EH (cell line): Measurements from ENCODE around the gene LZTS3.

Source experiments
- DNase-seq: peaks from one replicate; pipeline ENCODE4 v3.0.0-alpha.2; 2015; ENCODE audit warnings: low read depth

LZTS3 gene

DNA sequence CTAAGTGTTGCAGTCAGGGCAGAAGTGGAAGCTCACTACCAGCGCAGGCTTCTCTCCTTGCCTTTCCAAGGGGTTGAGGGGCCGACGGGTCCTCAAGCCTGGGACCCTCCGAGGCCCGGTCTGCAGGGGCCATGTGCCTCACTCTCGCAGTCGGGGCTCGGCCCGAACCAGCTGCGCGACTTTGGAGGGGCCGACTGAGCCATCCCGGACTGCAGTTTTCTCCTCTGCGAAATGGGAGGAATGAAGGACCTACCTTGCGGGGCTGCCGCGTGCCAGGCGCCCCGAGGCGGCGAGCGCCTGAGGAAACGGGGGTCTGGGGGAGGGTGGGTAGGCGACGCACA lies 5.6 kb downstream of the LZTS3 start:
- no peak for DNase-seq

DNA sequence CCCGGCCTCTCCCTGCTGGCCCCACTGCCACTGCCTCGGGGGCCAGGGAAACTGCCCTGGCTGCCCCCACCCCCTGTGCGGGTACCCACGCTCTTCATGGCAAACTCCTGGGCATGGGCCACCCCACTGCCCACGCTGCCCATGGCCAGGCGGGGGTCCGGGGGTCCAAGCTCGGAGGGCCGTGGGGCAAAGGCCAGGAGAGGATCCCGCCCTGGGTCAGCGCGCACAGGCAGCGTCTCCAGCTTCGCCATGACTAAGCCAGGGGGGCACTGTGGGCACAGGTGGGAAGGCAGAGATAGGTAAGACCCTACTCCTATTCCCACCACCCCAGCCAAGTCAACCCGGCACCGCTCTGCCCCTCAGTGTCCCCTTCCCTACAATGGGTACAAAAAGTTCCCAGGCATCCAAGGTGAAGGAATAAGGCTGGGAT lies 6.4 kb downstream of the LZTS3 start:
- DNase-seq, result no peak

DNA sequence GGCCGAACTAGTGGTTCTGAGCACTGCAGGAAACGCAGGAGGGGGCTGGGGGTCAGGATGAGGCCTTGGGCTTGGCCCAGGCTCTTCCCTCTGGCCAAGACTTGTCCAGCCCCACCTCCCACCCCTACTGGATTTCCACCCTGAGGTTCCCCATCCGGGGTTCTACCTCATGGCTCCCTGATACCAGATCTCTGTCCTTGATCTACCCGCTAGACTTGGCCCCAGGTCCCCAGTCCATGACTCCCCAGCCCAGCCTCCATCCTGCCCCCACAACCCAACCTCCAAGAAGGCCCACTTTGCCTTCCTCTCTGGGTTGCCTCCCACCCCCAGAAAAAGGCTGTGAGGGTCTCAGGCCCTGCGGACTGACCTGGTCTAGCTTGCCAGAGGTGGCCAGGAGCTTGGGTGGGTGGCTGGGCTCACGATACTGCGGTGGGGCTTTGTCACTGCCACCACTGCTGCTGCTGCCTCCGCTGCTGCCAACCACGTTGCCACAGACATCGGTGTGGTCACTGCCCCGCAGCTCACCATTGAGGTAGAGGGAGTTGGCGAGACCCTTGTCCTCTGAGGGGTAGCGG lies 6.9 kb downstream of the LZTS3 start:
- DNase-seq, result no peak

DNA sequence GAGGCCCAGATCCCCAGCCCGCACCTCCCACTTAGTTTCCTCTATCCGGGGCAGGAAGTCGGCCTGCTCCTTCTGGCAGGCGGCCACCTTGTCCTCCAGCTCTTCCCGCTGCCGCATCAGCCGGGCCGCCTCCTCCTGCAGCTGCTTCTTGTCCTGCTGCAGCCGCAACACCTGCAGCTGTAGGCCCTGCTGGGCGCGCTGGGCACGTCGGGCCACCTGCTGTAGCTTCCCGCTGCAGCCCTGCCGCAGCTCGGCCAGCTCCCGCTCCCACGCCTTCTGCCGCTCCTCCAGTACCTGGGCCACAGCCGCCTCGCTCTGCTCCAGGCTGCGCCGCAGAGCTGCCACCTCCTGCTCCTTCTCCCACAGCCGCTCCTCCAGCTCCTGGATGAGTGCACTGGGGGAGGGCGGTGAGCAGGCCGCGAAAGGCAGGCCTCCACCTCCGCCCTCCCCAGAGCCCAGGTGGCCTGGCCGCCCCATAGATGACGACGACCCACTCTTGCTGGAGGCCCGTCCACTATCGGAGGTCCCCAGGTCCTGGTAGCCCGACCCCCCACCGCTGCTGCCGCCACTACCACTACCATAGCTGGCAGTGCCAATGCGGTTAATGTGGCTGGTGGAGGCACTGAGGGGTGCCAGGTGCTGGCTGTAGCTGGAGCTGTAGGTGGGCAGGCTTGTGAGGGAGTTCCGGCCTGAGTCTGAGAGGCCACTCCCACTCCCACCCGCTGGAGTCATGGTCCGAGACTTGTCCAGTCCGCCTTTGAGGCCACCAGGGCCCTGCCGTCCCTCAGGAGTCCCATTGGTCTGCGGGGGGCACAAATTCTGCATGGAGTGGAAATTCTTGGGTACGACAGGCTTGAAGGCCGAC lies 7.6 kb downstream of the LZTS3 start:
- DNase-seq, result peak; percentile 7

DNA sequence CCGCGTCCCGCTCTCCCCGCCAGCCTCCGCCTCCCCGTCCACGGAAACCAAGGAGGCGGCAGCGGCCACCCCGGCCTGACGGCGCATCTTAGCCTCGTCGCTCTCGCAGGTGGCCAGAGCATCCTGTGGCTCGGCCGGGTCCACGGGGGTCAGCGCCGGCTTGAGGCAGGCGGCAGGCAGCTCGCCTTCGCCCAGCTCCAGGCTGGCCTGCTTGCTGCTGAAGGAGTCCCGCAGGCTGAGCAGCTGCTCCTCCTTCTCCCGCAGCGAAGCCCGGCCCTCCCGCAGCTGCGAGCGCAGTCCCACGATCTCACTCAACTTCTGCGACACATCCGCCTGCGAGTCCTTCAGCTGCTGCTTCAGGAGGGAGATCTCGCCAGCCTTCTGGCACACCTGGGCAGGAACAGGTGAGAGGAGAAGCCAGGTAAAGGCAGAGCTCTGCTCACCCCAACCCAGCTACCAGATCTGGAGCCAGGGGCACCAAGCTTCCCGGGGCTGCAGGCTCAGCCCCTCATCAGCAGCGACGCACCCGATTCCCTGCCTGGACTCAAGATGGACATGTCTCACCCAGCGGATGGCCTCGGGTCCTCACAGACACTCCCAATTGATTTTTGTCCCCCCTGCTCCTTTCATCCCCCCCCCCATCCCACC lies 8.5 kb downstream of the LZTS3 start:
- no peak for DNase-seq

DNA sequence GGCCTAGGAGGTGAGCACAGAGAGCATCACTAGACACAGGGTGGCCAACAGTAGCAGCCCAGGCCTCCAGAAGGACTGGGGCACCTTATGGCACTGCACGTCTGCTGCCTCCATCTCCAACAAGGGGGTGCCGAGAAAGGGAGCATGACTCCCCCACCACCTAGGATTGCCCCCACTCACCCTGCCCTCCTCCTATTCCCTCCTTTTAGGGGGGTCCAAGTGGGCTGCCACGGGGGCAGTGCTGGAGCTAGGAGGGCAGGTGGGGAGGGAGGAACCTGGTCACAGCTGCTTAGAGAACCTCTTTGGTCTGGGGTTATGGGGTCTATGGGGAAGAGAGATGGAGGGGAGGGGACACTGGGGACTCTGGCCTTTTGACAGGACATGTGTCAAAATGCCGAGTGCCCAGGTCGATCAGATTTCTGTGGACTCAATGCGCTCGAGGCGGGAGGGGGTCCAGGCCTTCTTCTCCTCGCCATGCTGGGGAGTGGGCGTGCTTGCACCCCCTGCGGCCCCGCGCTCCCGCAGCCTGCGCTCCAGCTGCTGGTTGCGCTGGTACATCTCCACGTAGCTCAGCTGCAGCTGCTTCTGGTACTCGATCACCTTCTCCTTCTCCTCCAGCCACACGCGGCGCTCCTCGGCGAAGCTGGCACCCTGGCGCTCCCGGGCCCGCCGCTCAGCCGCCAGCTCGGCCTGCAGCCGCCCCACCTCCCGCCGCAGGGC lies 9.1 kb downstream of the LZTS3 start:
- DNase-seq, result no peak

DNA sequence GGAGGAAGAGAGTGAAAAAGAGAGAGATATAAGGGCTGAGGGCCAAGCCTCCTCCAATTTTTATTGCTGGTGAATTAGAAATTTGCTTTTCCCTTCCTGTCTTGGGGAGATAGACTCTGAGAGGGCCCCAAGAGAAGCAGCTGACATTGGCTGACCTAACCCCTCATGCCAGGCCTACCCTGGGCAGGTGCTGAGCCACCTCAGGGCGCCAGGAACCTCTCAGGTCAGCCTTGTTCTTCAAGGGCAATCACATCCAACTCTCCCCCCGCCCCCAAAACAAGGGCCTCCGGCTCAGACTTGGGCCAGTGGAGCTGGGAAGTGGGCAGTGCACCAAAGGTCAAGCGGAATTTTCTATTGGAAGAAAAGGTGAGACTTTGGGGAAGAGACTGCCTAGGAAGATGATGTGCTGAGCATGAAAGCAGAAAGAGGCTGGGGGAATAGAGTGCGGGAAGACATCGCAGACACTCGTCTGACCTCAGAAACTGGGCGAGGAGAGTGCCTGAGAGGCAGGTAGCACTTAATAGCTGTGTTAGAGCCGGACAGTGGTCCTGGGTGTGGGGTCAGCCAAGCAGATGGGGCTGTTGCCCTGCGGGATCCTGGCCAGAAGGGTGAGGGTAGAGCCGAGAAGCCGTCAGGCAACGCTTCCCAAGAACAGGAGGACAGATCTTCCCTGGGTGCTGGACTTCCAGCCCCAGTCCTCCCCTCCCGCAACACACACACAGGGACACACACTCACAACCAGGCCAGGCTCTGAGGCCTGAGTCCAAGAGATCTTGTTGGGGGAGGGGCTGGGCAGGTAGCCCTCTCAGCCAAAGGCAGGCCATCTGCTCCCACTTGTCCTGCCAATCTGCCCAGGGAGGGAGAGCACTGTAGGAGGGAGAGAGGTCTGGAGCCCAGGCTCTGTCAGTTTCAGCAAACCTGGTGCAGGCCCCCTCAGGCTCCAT lies 10.0 kb downstream of the LZTS3 start:
- no peak for DNase-seq

DNA sequence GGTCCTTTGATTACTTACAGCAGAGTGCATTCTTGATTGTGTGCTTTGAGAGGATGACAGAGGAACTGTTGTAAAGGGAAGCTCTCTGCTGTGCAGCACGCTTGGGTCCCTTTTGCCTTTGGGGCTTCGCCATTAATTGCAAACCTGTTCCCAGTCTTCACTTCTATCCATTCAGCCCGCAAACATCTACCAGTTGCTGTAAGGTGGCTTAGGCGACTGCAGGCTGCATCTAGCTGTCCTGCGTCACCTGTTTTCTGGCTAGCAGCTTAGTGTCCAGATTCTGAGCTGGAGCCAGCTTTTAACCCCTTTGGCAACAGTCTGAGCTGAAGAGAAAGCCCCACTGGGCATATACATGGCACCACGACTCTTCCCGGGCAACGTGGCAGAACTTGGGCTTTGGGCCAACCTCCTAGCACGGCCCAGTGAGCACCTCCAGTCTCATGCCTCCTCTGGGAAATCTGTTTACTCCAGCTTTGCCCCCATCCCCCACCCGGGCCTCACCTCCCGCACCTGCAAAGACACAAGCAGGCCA lies 11.2 kb downstream of the LZTS3 start:
- no peak for DNase-seq

DNA sequence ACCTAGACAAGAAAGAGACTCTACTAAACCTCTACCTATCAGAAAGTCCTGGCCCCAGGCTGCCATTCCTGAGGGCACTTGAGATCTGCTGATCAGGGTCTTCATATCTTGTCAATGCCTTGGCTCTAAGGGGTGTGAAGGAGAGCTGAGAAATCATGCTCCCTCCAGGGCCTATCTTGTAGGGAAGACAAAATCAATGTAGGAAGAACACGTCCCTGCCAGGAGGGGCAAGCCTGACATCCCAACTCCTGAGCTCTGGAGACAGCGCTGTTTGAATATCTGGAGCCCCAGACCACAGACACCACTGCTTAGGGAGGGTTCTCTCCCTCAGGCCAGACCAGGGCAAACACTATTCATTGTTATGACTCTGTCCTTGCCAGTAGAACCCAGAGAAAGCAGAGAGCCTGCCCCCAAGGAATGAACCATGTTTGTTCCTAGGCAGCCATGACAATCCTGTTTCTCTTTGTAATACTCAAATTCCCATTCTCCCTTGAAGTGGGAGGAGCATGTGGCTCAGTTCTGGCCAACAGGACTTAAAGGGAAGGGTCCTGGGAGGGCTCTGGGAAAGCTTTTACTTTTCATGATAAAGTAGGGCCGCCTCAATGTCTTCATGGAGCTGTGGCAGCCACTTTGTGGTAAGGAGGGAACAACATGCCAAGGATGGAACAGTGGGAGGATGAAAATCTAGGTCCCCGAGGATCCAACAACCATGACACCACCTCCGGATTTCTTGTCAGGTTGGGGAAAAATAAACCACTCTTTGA lies 11.9 kb downstream of the LZTS3 start:
- no peak for DNase-seq

DNA sequence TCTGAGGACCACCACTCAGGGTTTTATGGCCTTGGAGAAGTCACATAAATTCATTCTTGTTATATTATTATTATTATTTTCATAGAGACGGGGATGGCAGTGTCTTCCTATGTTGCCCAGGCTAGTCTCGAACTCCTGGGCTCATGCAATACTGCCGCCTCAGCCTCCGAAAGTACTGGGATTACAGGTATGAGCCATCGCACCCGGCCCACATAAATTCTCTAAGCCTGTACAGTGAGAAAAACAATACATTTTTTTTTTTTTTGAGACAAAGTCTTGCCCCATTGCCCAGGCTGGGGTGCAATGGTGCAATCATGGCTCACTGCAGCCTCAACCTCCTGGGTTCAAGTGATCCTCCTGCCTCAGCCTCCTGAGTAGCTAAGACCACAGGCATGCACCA lies 12.9 kb downstream of the LZTS3 start:
- DNase-seq, result no peak

DNA sequence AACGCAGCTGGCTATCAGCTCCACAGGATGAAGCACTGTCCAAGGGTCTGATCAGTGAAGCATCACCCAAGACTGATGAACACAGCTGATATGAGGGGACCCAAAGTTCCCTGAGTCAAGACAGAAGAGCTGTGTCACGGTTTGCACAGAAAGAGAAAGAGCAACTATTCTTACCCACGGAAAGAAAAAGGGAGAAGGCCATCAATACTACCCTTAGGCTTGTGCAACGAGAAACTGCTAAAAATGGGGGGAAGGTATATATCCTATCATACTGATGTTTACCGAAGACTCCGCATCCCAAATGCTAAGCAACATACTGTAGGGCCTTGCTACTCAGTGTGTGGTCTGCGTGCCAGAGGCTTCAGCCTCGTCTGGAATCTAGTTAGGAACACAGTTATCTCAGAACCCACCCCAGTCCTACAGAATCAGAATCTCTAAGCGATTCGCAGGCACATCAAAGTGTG lies 14.3 kb downstream of the LZTS3 start:
- peak; percentile 48 for DNase-seq

DNA sequence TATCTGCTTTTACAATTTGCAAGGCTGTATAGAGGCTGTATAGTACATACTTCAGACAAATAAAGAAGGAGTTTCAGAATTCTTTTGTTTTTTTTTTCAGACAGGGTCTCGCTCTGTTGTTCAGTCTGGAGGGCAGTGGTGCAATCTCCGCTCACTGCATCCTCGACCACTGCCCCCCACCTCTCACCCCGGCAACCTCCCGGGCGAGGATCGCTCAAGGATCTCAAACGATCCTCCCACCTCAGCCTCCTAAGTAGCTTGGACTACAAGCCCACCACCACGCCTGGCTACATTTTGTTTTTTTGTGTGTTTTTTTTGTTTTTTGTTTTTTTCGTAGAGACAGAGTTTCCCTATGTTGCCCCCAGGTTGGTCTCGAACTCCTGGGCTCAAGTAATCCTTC lies 15.5 kb downstream of the LZTS3 start:
- no peak for DNase-seq

DNA sequence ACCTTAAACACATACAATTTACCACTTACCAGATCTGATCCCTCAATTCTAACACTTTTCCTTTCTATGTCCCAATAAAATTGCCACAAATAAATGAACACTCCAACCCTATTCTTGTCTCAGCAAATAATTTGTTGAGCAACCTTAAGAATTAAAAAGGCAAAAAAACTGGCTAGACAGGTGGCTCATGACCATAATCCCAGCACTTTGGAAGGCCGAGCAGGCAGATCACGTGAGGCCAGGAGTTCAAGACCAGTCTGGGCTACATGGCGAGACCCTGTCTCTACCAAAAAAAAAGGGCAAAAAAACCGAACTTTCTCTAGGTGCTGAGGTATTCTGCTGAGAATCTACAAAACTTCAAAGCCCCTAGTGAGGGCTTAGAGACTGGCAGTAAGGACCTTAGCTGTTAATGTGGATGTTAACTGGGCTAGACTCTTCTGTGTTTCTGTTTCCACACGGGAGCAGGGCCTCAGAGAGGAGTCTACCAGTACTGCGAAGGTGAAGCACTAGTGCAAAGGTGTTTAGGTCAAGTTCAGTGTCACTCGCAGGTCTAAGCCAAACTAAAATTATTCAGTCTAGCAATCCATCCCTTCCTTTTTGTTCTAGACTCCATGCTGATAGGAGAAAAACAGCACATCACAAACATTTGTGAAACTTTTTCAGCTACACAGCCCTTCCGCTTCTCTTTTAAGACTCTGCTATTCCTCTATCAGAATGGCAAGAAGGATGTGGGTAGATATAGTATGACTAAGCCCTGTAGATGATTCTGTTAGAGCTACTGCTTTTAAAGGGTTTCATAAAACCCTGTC lies 16.3 kb downstream of the LZTS3 start:
- no peak for DNase-seq

DNA sequence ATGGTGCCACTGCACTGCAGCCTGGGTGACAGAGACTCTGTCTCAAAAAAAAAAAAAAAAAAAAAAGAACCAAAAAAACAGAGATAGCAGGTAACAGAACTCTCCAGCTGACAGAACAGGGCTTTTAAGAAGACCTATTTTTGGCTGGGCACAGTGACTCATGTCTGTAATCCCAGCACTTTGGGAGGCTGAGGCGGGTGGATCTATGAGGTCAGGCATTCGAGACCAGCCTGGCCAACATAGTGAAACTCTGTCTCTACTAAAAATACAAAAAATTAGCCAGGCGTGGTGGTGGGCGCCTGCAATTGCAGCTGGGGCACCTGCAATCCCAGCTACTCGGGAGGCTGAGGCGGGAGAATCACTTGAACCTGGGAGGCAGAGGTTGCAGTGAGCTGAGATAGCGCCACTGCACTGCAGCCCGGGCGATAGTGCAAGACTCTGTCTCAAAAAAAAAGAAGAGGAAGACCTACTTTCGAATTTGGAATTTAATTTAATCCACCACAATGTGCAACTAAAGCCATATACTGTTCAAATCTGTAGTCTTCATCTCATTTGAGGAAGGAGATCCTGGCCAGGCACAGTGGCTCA lies 21.2 kb downstream of the LZTS3 start:
- DNase-seq, result peak; percentile 47

DNA sequence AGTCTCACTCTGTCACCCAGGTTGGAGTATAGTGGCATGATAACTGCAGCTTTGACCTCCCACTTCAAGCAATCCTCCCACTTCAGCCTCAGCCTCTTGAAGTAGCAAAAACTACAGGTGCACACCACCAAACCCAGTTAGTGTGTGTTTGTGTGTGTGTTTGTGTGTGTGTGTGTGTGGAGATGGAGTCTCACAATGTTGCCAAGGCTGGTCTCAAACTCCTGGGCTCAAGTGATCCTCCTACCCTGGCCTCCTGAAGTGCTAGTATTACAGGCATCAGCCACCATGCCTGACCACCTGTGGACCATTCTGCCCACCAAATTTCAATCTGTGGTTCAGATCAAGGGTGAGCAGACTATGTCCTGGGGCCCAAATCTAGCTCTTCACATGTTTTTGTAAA lies 22.4 kb downstream of the LZTS3 start:
- no peak for DNase-seq

DNA sequence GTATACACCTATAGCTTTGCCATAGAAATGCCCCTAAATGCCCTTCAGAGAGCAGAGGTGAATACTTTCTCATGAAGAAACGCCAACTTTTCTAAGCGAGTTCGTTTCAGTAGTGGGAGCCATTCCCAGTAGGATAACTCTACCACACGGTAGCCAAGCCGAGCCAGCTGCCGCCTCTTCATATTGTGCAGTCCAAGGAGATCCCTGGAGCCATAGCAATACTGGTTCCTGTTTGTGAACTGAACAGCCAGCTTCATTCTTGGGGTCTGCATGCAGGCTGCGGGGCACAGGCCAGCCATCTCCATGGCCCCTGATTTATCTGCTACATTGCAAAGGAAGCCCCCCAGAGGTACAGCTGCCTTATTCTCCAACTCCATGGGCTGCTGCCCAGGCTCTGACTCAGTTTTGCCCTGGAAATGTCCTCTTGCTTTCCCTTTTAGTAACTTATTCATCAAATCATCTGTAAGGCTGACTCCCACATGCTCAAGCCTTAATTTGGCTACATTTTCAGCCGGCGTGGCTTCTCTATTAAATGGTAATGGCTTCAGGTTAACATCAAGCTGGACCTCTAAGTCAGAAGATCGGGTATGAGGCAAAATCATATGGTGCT lies 26.5 kb downstream of the LZTS3 start:
- no peak for DNase-seq

DNA sequence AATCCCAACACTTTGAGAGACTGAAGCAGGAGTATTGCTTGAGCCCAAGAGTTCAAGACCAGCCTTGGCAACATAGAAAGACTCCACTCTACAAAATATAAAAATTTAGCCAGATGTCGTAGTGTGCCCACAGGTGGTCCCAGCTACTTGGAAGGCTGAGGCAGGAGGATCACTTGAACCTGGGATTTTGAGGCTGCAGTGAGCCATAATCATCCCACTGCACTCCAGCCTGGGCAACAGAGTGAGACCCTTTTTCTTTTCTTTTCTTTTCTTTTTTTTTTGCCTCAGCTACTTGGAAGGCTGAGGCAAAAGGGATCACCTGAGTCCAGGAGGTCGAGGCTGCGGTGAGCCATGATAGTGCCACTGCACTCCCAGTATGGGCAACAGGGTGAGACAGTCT lies 31.6 kb downstream of the LZTS3 start:
- no peak for DNase-seq

DNA sequence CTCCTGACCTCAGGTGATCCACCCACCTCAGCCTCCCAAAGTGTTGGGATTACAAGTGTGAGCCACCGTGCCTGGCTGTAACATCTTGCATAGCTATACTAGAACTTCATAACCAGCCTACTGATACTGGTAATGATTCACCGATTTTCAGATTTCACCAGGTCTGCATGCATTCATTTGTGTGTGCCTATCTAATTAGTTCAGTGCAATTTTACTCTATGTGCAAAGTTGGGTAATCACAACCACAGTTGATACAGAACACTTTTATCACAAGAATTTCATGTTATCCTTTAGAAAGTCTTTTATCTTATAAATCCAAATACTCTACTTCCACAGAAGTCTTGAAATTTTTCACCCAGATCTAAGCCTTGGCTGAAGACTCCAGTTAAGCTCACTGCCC lies 35.9 kb downstream of the LZTS3 start:
- no peak for DNase-seq
